GM23338 (cell line): ENCODE data around the gene TEDC2.

ENCODE experiments used
- CTCF ChIP-seq, 2 experiments: fragments of 200-600 bp in 1 of 2; sonication (generic) in 1 of 2; conservative IDR thresholded peaks; 2 replicates each; pipeline versions ENCODE4 v1.5.1 to v1.6.1; 2016 to 2017; ENCODE audit warnings: antibody characterized with exemption in 2 of 2, low read depth in 2 of 2, mild to moderate bottlenecking in 2 of 2, moderate library complexity in 1 of 2
- ETS1 ChIP-seq: IDR thresholded peaks from 2 replicates; pipeline ENCODE4 v1.6.1; 2016; ENCODE audit warnings: antibody characterized with exemption
- EZH2 ChIP-seq: fragments of 200-600 bp; sonication (generic); IDR thresholded peaks from one replicate; pipeline ENCODE4 v1.8.0; 2017; ENCODE audit warnings: antibody characterized with exemption, mild to moderate bottlenecking, low read depth; ENCODE audit not compliant: unreplicated experiment
- EZH2phosphoT487 ChIP-seq: fragments of 200-600 bp; sonication (generic); IDR thresholded peaks from one replicate; pipeline ENCODE4 v1.8.1; 2018; ENCODE audit warnings: antibody characterized with exemption; ENCODE audit not compliant: unreplicated experiment
- JUNB ChIP-seq: IDR thresholded peaks from one replicate; pipeline ENCODE4 v1.6.1; 2016; ENCODE audit warnings: antibody characterized with exemption; ENCODE audit not compliant: unreplicated experiment
- NANOG ChIP-seq: IDR thresholded peaks from 2 replicates; pipeline ENCODE4 v1.6.1; 2016; ENCODE audit warnings: antibody characterized with exemption, borderline replicate concordance
- POLR2AphosphoS5 ChIP-seq: IDR thresholded peaks from 2 replicates; pipeline ENCODE4 v1.6.1; 2016; ENCODE audit warnings: antibody characterized with exemption, low read depth
- REST ChIP-seq: IDR thresholded peaks from one replicate; pipeline ENCODE4 v1.6.1; 2018; ENCODE audit warnings: antibody characterized with exemption; ENCODE audit not compliant: unreplicated experiment
- ZNF462 ChIP-seq: fragments of 250-450 bp; sonication (Bioruptor Pico); IDR thresholded peaks from 2 replicates; pipeline ENCODE4 v1.5.0; 2020; ENCODE audit warnings: mild to moderate bottlenecking, moderate library complexity

GRCh38 chr16:2511996-2512734 is 52.3 kb downstream of the TEDC2 start:
- no peak for TF ChIP-seq CTCF (conservative IDR thresholded peaks at IDR 0.05; ENCODE audit: low read depth in 2 of 2)
- TF ChIP-seq EZH2, result no peak
- no peak for TF ChIP-seq ETS1
- no peak for TF ChIP-seq POLR2AphosphoS5
- no peak for TF ChIP-seq ZNF462 (CRISPR knock-in tag)
- TF ChIP-seq JUNB, result no peak
- no peak for TF ChIP-seq NANOG
- no peak for TF ChIP-seq REST
- TF ChIP-seq EZH2phosphoT487, result no peak
